Thoracic aorta endothelial cell (primary cell): ENCODE results near the gene SLC30A10. TPM values are rescaled to one million over a fixed set of nuclear protein-coding genes. Genes with fewer than 3 reads are reported as not detected.

Experiments used
- small RNA-seq: library from RNA; depleted of rRNA; stranded (forward); fragments of <200 nt; gene quantifications from one replicate; pipeline ENCODE3, GENCODE V24; 2012
- total RNA-seq: library from RNA; depleted of rRNA; stranded (reverse); fragments of >200 nt; gene quantifications from 2 replicates; pipeline ENCODE4 v1.2.3, GENCODE V29; 2012

Gene SLC30A10
- not detected in 2 replicates for total RNA-seq

DNA sequence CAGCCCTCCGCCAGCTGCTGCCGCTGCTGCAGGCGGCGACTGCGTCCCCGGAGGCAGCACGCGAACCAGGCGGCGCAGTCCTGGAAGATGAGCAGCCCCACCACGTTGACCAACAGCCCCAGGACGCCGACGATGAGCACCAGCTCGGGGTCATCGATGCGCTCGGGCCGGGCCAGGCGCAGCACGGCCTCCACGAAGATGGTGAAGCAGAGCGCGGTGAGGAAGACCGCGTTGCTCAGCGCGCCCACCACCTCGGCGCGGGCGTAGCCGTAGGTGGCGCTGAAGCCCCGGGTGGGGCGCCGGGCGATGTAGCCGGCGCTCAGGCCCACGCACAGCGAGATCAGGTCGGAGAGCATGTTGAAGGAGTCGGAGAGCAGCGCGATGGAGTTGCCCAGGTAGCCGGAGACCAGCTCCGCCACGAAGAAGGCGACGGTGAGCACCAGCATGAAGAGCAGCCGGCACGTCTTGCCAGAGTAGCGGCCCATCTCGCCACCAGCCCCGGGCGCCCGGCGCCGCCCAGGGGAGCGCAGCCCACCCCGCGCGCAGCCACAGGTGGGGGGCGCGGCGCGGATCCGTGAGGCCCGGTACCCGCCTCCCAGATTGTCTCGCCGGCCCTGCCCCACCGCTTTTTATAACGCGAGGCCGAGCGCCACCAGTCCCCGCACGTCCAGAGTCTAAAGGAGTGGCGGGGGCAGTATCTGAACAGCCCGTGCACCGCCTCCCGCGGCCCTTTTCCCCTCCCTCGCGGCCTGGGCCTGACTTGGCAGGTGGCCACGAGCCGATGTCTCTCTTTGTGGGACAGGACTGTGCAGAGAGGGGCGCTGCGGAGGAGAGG, at the start of gene SLC30A10:
SLC30A10 (minus strand) TSS at position 602 of the 835 bp plus-strand sequence; CDS start at position 485, 117 bp downstream.

Small RNA genes lying within 50 kb of the gene (small RNA-seq; reads per million reads assigned to genes)
- not detected for gene RF00012

Other genes with a start within 250 kb of the SLC30A10 start
- gene EPRS1, start 117.9 kb upstream of the SLC30A10 start, total RNA-seq: 189 and 192 TPM in 2 replicates
- gene BPNT1, start 161.2 kb upstream of the SLC30A10 start, total RNA-seq: 32.3 and 39.2 TPM in 2 replicates
- 112 TPM in 2 replicates for gene IARS2, start 165.6 kb upstream of the SLC30A10 start, total RNA-seq